Uterus (tissue), 4 donors: ENCODE measurements around the gene TMEM260. TPM values are rescaled to one million over a fixed set of nuclear protein-coding genes. Genes with fewer than 3 reads are reported as not detected.

Experiments used
- DNase-seq, 2 donors: peaks; one replicate each; pipeline ENCODE4 v3.0.0-alpha.2; 2019 to 2020
- H3K27ac ChIP-seq, 2 donors: fragments of 200-600 bp; sonication (generic); 1 replicate in 1 of 2; 2 replicates in 1 of 2; pipeline ENCODE4 v1.5.1; 2016 to 2018
- H3K27me3 ChIP-seq, 2 donors: fragments of 200-600 bp; sonication (generic); one replicate each; pipeline ENCODE4 v1.5.1; 2018 to 2019; ENCODE audit warnings: control low read depth in 1 of 2
- H3K36me3 ChIP-seq, 2 donors: fragments of 200-600 bp; sonication (generic); one replicate each; pipeline ENCODE4 v1.5.1; 2019; ENCODE audit warnings: control low read depth in 1 of 2
- H3K4me1 ChIP-seq, 2 donors: fragments of 200-600 bp; sonication (generic); one replicate each; pipeline ENCODE4 v1.5.1; 2018 to 2019; ENCODE audit warnings: control low read depth in 1 of 2
- H3K4me3 ChIP-seq, 2 donors: fragments of 200-600 bp; sonication (generic); 1 replicate in 1 of 2; 2 replicates in 1 of 2; pipeline ENCODE4 v1.5.1; 2018 to 2019; ENCODE audit warnings: mild to moderate bottlenecking in 1 of 2
- H3K9me3 ChIP-seq, 2 donors: fragments of 200-600 bp; sonication (generic); one replicate each; pipeline ENCODE4 v1.5.1; 2019; ENCODE audit warnings: control low read depth in 1 of 2
- CTCF ChIP-seq, 4 experiments: fragments of 200-600 bp in 2 of 4; fragments of 450-650 bp in 2 of 4; sonication (generic) in 2 of 4; IDR thresholded peaks; one replicate each; pipeline ENCODE4 v1.5.1; 2016 to 2019; ENCODE audit warnings: antibody characterized with exemption in 4 of 4, mild to moderate bottlenecking in 2 of 4, moderate library complexity in 1 of 4
- POLR2A ChIP-seq, 2 donors: fragments of 450-650 bp; IDR thresholded peaks; one replicate each; pipeline ENCODE4 v1.6.1; 2016; ENCODE audit warnings: antibody characterized with exemption in 2 of 2, mild to moderate bottlenecking in 1 of 2, moderate library complexity in 1 of 2
- intact Hi-C: fragments of 100-400 bp; cut with DNase I; formaldehyde crosslinking; loops from one replicate; pipeline ENCODE4 v1.15.1; 2023; ENCODE audit warnings: low total_unique reads
- total RNA-seq, 4 donors: library from RNA; depleted of rRNA in 3 of 4; stranded (reverse); fragments of >200 nt in 3 of 4; gene quantifications; one replicate each; pipeline versions ENCODE4 v1.1.0 to v1.2.4, GENCODE V29; 2014 to 2023
- donor health status: DM: yes; HTN: yes; CAD: no.

Gene TMEM260
- total RNA-seq, 4 donors from 2014 or later, result 6.9 to 35.9 (median 24.4) TPM

- Histone ChIP-seq H3K4me1 (no peaks in the 10 kb centered on the region), H3K27ac (no peak overlapping the region), H3K27me3 (no peaks in the 10 kb centered on the region), H3K36me3 (no peaks in the 10 kb centered on the region), H3K9me3 (no peaks in the 10 kb centered on the region), H3K4me3 (no peak overlapping the region)
- TF ChIP-seq CTCF (IDR thresholded peaks at IDR 0.05), result no peak
- no peak for TF ChIP-seq POLR2A (IDR thresholded peaks at IDR 0.05)
- no peak for DNase-seq
- intact Hi-C loops, result no loop called here
Measured at GRCh38 chr14:56549721-56550120, 29.9 kb upstream of the TMEM260 start.

GRCh38 chr14:56552615-56553014, 27.0 kb upstream of the TMEM260 start:
- Histone ChIP-seq H3K27me3 (no peaks in the 10 kb centered on the region), H3K4me1 (no peaks in the 10 kb centered on the region), H3K4me3 (no peak overlapping the region), H3K36me3 (no peaks in the 10 kb centered on the region), H3K9me3 (no peaks in the 10 kb centered on the region), H3K27ac (no peak overlapping the region)
- intact Hi-C loops, result no loop called here
- TF ChIP-seq POLR2A (IDR thresholded peaks at IDR 0.05) (no peak), CTCF (IDR thresholded peaks at IDR 0.05) (no peak)
- DNase-seq, result no peak

- no peaks in the 10 kb centered on the region for H3K27me3 ChIP-seq
- H3K27ac ChIP-seq, result no peak overlapping the region
- no peak for TF ChIP-seq CTCF (IDR thresholded peaks at IDR 0.05)
- TF ChIP-seq POLR2A (IDR thresholded peaks at IDR 0.05), result no peak
- no peaks in the 10 kb centered on the region for H3K4me1 ChIP-seq
- H3K36me3 ChIP-seq, result no peaks in the 10 kb centered on the region
- intact Hi-C loops, result no loop called here
- no peaks in the 10 kb centered on the region for H3K9me3 ChIP-seq
- DNase-seq, result no peak
- no peak overlapping the region for H3K4me3 ChIP-seq
Measured at GRCh38 chr14:56554301-56554700, 25.3 kb upstream of the TMEM260 start.

- H3K36me3 ChIP-seq, result no peaks in the 10 kb centered on the region
- H3K9me3 ChIP-seq, result no peaks in the 10 kb centered on the region
- no peak overlapping the region for H3K4me3 ChIP-seq
- peak in 1 of 4 experiments; percentile 29 for TF ChIP-seq CTCF (IDR thresholded peaks at IDR 0.05)
- TF ChIP-seq POLR2A (IDR thresholded peaks at IDR 0.05), result no peak
- intact Hi-C loops, result no loop called here
- DNase-seq, result no peak
- H3K4me1 ChIP-seq, result no peaks in the 10 kb centered on the region
- H3K27ac ChIP-seq, result no peak overlapping the region
- H3K27me3 ChIP-seq, result no peaks in the 10 kb centered on the region
Measured at GRCh38 chr14:56555921-56556570, 23.6 kb upstream of the TMEM260 start.

- Histone ChIP-seq H3K27me3 (no peaks in the 10 kb centered on the region), H3K9me3 (no peaks in the 10 kb centered on the region), H3K27ac (no peak overlapping the region), H3K4me3 (no peak overlapping the region), H3K36me3 (no peaks in the 10 kb centered on the region), H3K4me1 (no peaks in the 10 kb centered on the region)
- DNase-seq, result no peak
- intact Hi-C loops, result no loop called here
- TF ChIP-seq POLR2A (IDR thresholded peaks at IDR 0.05) (no peak), CTCF (IDR thresholded peaks at IDR 0.05) (no peak)
Measured at GRCh38 chr14:56559182-56559581, 20.4 kb upstream of the TMEM260 start.
